Psoas muscle (tissue), 8 donors: ENCODE results near the gene CAPZA2. TPM values are rescaled to one million over a fixed set of nuclear protein-coding genes. Genes with fewer than 3 reads are reported as not detected.
"Not testable (repeated sequence)": the region's sequence is repeated elsewhere in the genome, so short reads cannot be mapped to it uniquely, and the experiment has no call there.

ENCODE experiments used
- ATAC-seq, 4 donors: fragments of 200-7000 bp; cut with Tn5 transposase; one replicate each; pipeline ENCODE4 v1.9.1; 2020; ENCODE audit warnings: moderate library complexity in 3 of 4, mild to moderate bottlenecking in 2 of 4
- DNase-seq, 2 donors: peaks; one replicate each; pipeline ENCODE4 v3.0.0-alpha.2; 2020
- H3K27ac ChIP-seq: fragments of 200-600 bp; one replicate; pipeline ENCODE4 v1.8.0; 2022
- H3K27me3 ChIP-seq, 3 donors: fragments of 200-600 bp in 1 of 3; one replicate each; pipeline versions ENCODE4 v1.6.1 to v1.8.0; 2013 to 2022; ENCODE audit warnings: low read length in 2 of 3, mild to moderate bottlenecking in 2 of 3, moderate library complexity in 1 of 3; ENCODE audit not compliant: insufficient read depth in 3 of 3
- H3K36me3 ChIP-seq, 2 donors: fragments of 200-600 bp in 1 of 2; one replicate each; pipeline versions ENCODE4 v1.6.1 to v1.8.0; 2013 to 2022; ENCODE audit warnings: low read depth in 1 of 2, mild to moderate bottlenecking in 1 of 2, moderate library complexity in 1 of 2; ENCODE audit not compliant: insufficient read depth in 1 of 2
- H3K4me1 ChIP-seq: fragments of 200-600 bp; one replicate; pipeline ENCODE4 v1.8.0; 2022
- H3K4me3 ChIP-seq: fragments of 200-600 bp; one replicate; pipeline ENCODE4 v1.8.0; 2022; ENCODE audit warnings: mild to moderate bottlenecking
- H3K9me3 ChIP-seq: fragments of 200-600 bp; one replicate; pipeline ENCODE4 v1.8.0; 2022
- whole genome bisulfite sequencing, 3 donors: extraction: QIAGEN DNeasy Blood & Tissue Kit; methylation state at CpG; one replicate each; pipeline versions ENCODE4 v1.1.6 to v1.1.7; 2013; 5-methylcytosine and 5-hydroxymethylcytosine counted together
- intact Hi-C, 2 donors: fragments of 100-400 bp; cut with DNase I; formaldehyde crosslinking; loops; one replicate each; pipeline versions ENCODE4 v1.11.0 to v1.14.2; 2022
- polyA plus RNA-seq, 3 donors: library from polyadenylated mRNA; stranded (reverse); fragments of 200-250 nt; gene quantifications; one replicate each; pipeline ENCODE4 v1.2.3, GENCODE V29; 2013
- total RNA-seq, 4 donors: library from RNA; stranded (reverse); fragmentation: NEBNext Ultra II Directional in 2 of 4; extraction: Animal tissue kit (Norgen Biotek cat#: 25700) in 2 of 4; gene quantifications; one replicate each; pipeline versions ENCODE4 v1.2.1 to v1.2.4, GENCODE V29; 2021 to 2023
- TF ChIP-seq, protein P1 (sequence below): fragments of 200-600 bp; IDR thresholded peaks from one replicate; pipeline ENCODE4 v1.8.0; 2022; ENCODE audit warnings: antibody characterized with exemption
- donor health status: healthy with polysubstance abuse.
- donor health status: DM: no; HTN: no; CAD: no; lungs with moderate emphysema.
- donor health status: Bipolar disorder and iron deficiency.
- donor health status: healthy.
- donor health status: DM: yes; HTN: yes; CAD: no.
- donor health status: DM: no; HTN: no; CAD: no.
- donor health status: DM: no; HTN: no; CAD: no.
- donor health status: DM: yes; HTN: yes; CAD: no.

The CAPZA2 gene
- total and polyA plus RNA-seq, 7 donors, result 83.0 to 271 (median 152) TPM

- no peak overlapping the region for H3K27ac ChIP-seq
- TF ChIP-seq, protein P1, sequence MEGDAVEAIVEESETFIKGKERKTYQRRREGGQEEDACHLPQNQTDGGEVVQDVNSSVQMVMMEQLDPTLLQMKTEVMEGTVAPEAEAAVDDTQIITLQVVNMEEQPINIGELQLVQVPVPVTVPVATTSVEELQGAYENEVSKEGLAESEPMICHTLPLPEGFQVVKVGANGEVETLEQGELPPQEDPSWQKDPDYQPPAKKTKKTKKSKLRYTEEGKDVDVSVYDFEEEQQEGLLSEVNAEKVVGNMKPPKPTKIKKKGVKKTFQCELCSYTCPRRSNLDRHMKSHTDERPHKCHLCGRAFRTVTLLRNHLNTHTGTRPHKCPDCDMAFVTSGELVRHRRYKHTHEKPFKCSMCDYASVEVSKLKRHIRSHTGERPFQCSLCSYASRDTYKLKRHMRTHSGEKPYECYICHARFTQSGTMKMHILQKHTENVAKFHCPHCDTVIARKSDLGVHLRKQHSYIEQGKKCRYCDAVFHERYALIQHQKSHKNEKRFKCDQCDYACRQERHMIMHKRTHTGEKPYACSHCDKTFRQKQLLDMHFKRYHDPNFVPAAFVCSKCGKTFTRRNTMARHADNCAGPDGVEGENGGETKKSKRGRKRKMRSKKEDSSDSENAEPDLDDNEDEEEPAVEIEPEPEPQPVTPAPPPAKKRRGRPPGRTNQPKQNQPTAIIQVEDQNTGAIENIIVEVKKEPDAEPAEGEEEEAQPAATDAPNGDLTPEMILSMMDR, result no peak
- no peaks in the 10 kb centered on the region for H3K9me3 ChIP-seq
- no peaks in the 10 kb centered on the region for H3K27me3 ChIP-seq
- intact Hi-C loops, result no loop called here
- no peak overlapping the region for H3K4me3 ChIP-seq
- no peaks in the 10 kb centered on the region for H3K36me3 ChIP-seq
- WGBS, 3 donors, result 62 to 68% (median 66%) methylated on average over 3 of the region's 3 CpGs
- no peak for DNase-seq
- ATAC-seq, result peak in 1 of 4 donors; percentile 49
- peaks cover 24% of the 10 kb centered on the region for H3K4me1 ChIP-seq
Measured at GRCh38 chr7:116970238-116970910, 108.0 kb downstream of the CAPZA2 start.

- intact Hi-C loops, H3K9me3 ChIP-seq, H3K27me3 ChIP-seq, H3K36me3 ChIP-seq, H3K4me3 ChIP-seq, DNase-seq, ATAC-seq, H3K27ac ChIP-seq: not testable (repeated sequence)
- H3K4me1 ChIP-seq, result peaks cover 24% of the 10 kb centered on the region
Measured at GRCh38 chr7:116971153-116971552, 108.8 kb downstream of the CAPZA2 start.

Other genes with a start within 250 kb of the CAPZA2 start
- gene MET, start 190.4 kb upstream of the CAPZA2 start, total RNA-seq, result 10 to 100 TPM; 17.8 to 84.1 (median 29.3) TPM
- gene MET, start 190.4 kb upstream of the CAPZA2 start, polyA plus RNA-seq, result 10 to 100 TPM in 2 of 3 donors, 1 to 10 TPM in 1; 5.9 to 50.3 (median 11.0) TPM
- gene ST7, start 90.9 kb downstream of the CAPZA2 start, total RNA-seq, result 10 to 100 TPM in 2 of 4 donors, 1 to 10 TPM in 2; 6.3 to 12.5 (median 8.8) TPM
- gene ST7, start 90.9 kb downstream of the CAPZA2 start, polyA plus RNA-seq, result 10 to 100 TPM in 1 of 3 donors, 1 to 10 TPM in 2; 6.0 to 12.3 (median 6.7) TPM